Omental fat pad (tissue), 4 donors: Measurements from ENCODE around the gene GNG4. TPM values are rescaled to one million over a fixed set of nuclear protein-coding genes. Genes with fewer than 3 reads are reported as not detected.
"Not testable (repeated sequence)": the region's sequence is repeated elsewhere in the genome, so short reads cannot be mapped to it uniquely, and the experiment has no call there.

ENCODE experiments used
- ATAC-seq: fragments of 150-250 bp; one replicate; pipeline ENCODE4 v1.9.1; 2016; ENCODE audit warnings: mild to moderate bottlenecking, moderate library complexity; ENCODE audit not compliant: low FRiP score
- DNase-seq: peaks from one replicate; pipeline ENCODE4 v3.0.0-alpha.2; 2019; ENCODE audit warnings: low spot score
- total RNA-seq, 4 donors: library from RNA; depleted of rRNA; stranded (reverse); fragments of >200 nt; gene quantifications; one replicate each; pipeline ENCODE4 v1.1.0, GENCODE V29; 2016
- TF ChIP-seq, protein P1 (sequence below), 3 donors: fragments of 450-650 bp; IDR thresholded peaks; one replicate each; pipeline ENCODE4 v1.5.1; 2016 to 2017; ENCODE audit warnings: antibody characterized with exemption in 3 of 3, mild to moderate bottlenecking in 3 of 3, moderate library complexity in 2 of 3

GNG4 gene
- total RNA-seq, 4 donors from 2014 or later, result 0.56 to 1.2 (median 0.93) TPM; not detected in 1

DNA sequence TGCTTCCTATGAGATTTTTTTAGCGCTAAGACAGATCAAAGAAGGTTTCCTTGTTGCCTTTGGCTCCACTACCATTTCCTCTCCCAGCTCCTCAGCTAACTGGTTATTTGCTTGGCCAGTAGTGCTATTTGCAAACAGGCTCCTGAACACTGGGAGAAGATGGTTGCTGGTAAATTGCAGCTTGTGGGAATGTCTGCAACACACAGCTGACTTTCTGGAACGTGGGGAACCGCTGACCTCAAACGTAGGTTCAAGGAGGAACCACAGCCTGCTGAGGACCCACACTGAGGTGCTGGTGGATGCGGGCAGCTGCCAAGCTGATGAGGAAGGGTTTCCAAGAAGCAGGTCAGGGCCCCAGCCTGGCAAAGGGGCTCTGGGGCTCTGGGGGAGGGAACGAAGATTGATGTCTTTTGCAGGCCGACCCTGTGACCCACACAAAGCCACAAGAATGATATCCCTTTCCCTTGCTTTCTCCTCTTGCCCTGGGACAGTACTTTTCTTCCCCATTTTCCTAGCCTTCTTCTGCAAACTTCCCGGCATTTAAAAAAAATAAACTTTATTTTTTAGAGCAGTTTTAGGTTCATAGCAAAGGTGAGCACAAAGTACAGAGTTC lies 24.8 kb downstream of the GNG4 start:
- no peak for DNase-seq
- TF ChIP-seq, protein P1, sequence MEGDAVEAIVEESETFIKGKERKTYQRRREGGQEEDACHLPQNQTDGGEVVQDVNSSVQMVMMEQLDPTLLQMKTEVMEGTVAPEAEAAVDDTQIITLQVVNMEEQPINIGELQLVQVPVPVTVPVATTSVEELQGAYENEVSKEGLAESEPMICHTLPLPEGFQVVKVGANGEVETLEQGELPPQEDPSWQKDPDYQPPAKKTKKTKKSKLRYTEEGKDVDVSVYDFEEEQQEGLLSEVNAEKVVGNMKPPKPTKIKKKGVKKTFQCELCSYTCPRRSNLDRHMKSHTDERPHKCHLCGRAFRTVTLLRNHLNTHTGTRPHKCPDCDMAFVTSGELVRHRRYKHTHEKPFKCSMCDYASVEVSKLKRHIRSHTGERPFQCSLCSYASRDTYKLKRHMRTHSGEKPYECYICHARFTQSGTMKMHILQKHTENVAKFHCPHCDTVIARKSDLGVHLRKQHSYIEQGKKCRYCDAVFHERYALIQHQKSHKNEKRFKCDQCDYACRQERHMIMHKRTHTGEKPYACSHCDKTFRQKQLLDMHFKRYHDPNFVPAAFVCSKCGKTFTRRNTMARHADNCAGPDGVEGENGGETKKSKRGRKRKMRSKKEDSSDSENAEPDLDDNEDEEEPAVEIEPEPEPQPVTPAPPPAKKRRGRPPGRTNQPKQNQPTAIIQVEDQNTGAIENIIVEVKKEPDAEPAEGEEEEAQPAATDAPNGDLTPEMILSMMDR (IDR thresholded peaks at IDR 0.05), result no peak
- ATAC-seq, result no peak

GRCh38 chr1:235622936-235623779 lies 26.4 kb downstream of the GNG4 start:
- no peak for ATAC-seq
- no peak for DNase-seq

DNA sequence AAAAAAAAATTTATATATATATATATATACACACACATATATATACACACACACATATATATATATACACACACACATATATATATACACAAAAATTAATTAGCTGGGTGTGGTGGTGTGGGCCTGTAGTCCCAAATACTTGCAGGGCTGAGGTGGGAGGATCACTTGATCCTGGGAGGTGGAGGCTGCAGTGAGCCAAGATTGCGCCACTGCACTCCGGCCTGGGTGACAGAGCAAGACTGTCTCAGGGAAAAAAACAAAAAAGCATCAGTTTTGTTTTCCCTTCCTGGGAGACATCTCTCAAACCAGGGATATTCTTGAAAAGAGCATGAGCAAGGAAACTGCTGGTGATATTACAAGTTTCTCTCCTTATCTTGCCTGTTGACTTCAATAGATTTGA lies 30.4 kb downstream of the GNG4 start:
- not testable (repeated sequence) for DNase-seq

More at GRCh38 chr1:235622936-235623779, 26.4 kb downstream of the GNG4 start:
- TF ChIP-seq, protein P1 (IDR thresholded peaks at IDR 0.05), result no peak

GRCh38 chr1:235617808-235618207 lies 31.8 kb downstream of the GNG4 start:
- ATAC-seq (no peak), DNase-seq (no peak)
- TF ChIP-seq, protein P1 (IDR thresholded peaks at IDR 0.05), result no peak

More for the DNA sequence above, 30.4 kb downstream of the GNG4 start:
- ATAC-seq, result not testable (repeated sequence)

DNA sequence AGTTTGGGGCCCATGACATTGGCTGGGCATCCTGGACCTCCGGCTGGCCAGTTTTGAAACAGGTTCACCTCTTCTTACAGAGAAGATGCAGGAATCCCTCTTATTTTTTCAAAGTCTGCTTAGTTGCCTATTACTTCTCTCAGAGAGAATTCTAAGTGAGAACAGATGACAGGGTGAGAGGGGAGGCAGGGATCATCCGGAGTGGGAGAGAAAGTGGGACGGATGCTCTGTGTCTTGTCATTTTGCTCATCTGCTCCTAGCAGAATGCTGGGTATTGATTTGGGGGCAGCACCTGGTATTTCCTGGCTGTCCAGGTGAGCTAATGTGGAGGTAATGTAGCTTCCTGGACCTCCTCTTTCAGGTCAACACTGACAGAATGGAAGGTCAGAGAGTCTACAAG lies 32.4 kb downstream of the GNG4 start:
- TF ChIP-seq, protein P1 (IDR thresholded peaks at IDR 0.05), result no peak
- no peak for DNase-seq
- ATAC-seq, result no peak

- no peak for DNase-seq
- ATAC-seq, result no peak
These were observed 35.1 kb downstream of the GNG4 start for GRCh38 chr1:235614442-235614954.

GRCh38 chr1:235613602-235614001 lies 36.0 kb downstream of the GNG4 start:
- TF ChIP-seq, protein P1 (IDR thresholded peaks at IDR 0.05), result no peak
- DNase-seq (no peak), ATAC-seq (no peak)

More at GRCh38 chr1:235614442-235614954, 35.1 kb downstream of the GNG4 start:
- TF ChIP-seq, protein P1 (IDR thresholded peaks at IDR 0.05), result no peak
